ENCODE measurements around the gene AREL1.
A peak's percentile ranks its signal among the peaks of the same experiment; 100 is the strongest.

AREL1 gene

GRCh38 chr14:74658535-74659131 is 54.2 kb downstream of the AREL1 start:
- DNase-seq, result no peak

- DNase-seq, result no peak
Measured at GRCh38 chr14:74656964-74657363, 55.9 kb downstream of the AREL1 start.

GRCh38 chr14:74655599-74656395 is 57.1 kb downstream of the AREL1 start:
- DNase-seq, result no peak

DNA sequence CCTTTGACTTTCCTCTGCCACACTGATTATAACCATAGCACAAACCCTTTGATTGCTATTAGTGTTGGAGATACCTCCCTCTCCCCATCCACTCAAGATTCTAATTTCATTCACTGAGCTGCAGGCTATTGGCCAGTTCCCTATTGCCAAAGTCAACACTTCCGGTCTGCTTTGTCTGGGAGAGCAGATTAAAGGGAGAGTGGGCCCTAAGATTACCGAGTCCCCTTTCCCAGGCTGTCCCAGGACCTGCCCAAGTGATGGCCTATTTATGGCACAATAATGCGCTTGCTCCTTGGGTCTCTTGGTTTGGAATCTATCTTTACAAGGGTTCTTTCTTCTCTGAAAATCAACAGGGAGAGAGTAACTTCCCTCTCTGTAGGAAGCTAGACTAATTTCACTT is 57.9 kb downstream of the AREL1 start:
- DNase-seq, result no peak

DNA sequence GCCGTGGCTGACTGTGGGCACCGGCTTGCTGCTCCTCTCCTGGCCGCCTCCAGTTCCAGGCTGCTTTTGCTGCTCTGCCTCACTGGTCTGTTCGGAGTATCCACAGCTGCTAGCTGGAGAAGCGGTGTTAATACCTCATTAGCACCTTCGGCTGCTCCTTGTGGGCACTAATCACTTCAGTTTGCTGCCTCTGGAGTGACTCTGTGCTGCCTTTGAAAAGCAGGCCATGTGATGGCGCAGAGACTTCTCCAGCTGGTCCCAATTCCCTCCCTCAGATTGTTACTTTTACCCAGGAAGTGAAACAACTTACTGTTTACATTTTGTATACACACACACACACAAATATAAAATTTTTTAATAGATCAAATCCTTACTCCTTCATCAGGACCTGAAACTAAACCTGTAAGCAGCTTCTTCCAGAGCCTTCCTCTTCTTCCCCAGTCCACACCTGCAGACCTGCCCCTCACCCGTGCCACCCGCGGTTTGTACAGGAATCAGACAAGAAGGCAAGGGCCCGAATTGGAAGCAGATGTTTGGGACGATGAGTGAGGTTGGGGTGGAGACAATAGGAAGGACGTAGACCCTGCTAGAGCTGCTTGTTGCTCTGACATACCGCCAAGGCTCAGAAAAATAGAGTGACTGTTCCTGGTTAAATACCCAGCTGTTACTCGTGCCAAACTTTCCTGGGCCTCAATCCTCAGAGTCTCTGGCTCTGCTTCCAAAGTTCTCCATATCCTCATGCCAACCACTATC is 59.3 kb downstream of the AREL1 start:
- no peak for DNase-seq

GRCh38 chr14:74652541-74652940 is 60.3 kb downstream of the AREL1 start:
- DNase-seq, result no peak

- DNase-seq, result no peak
Measured at GRCh38 chr14:74650927-74651686, 61.8 kb downstream of the AREL1 start.

- no peak for DNase-seq
Measured at GRCh38 chr14:74649673-74650072, 63.2 kb downstream of the AREL1 start.

GRCh38 chr14:74649167-74649566 is 63.7 kb downstream of the AREL1 start:
- no peak for DNase-seq

GRCh38 chr14:74648601-74649000 is 64.3 kb downstream of the AREL1 start:
- DNase-seq, result no peak

GRCh38 chr14:74647678-74648461 is 65.0 kb downstream of the AREL1 start:
- peak; percentile 59 for DNase-seq

GRCh38 chr14:74647061-74647677 is 65.7 kb downstream of the AREL1 start:
- no peak for DNase-seq

GRCh38 chr14:74645756-74646470 is 67.0 kb downstream of the AREL1 start:
- DNase-seq, result peak; percentile 51

DNA sequence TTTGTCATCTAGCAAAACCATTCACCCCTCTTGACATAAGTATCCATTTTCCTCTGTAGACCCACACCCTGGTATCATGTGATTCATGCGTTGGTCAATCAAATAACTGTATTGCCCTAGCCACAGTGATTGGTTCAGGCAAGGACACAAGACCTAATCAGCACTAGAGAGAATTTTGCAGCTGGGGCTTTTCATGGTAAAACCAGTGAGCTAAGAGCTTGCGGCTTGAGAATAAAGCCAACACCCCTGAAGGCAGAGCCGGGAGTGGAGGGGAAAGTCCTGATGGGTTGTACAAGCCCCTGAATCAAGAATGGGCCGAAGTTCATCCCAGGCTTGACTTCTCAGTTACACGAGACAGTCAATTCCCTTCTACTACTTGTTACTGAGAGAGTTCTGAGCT is 67.6 kb downstream of the AREL1 start:
- no peak for DNase-seq

GRCh38 chr14:74641601-74642391 is 71.1 kb downstream of the AREL1 start:
- DNase-seq, result no peak

- DNase-seq, result no peak
Measured at GRCh38 chr14:74638966-74639365, 73.9 kb downstream of the AREL1 start.

DNA sequence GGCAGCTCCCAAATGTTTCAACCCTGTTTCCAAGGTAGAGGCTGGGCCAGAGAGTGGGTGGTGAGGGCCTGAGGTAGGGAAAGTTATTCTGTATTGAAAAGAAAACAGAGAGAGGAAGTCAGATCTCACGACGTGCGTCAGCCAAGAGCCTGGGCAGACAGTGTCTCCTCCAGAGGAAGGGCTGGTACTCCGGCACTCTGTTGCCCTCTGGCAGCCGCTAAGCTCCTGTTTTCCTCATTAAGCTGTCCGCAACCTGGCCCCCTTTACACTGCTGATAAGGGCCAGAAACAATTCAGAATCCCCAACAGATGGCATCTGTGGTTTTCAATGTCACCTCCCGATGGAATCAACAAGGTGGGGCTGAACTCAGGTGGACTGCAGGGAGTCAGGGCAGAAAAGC is 74.8 kb downstream of the AREL1 start:
- no peak for DNase-seq

DNA sequence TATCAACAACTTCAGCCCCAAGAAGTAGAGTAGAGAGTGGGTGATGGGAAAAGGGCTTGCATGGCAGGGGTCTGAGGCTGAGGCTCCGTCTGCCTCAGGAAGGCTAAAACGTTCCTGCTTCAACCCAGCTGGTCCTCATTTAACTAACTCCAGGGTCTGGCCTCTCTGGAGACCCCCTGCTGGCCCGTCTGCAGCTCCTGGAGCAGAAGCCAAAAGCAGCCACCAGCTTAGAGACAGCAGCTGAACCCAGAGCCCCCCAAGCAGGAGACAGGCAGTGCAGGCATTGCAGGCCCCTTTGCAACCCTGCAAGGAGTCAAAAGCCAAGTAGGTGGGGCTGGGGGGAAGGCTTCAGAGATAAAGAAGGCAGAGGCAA is 75.7 kb downstream of the AREL1 start:
- no peak for DNase-seq

DNA sequence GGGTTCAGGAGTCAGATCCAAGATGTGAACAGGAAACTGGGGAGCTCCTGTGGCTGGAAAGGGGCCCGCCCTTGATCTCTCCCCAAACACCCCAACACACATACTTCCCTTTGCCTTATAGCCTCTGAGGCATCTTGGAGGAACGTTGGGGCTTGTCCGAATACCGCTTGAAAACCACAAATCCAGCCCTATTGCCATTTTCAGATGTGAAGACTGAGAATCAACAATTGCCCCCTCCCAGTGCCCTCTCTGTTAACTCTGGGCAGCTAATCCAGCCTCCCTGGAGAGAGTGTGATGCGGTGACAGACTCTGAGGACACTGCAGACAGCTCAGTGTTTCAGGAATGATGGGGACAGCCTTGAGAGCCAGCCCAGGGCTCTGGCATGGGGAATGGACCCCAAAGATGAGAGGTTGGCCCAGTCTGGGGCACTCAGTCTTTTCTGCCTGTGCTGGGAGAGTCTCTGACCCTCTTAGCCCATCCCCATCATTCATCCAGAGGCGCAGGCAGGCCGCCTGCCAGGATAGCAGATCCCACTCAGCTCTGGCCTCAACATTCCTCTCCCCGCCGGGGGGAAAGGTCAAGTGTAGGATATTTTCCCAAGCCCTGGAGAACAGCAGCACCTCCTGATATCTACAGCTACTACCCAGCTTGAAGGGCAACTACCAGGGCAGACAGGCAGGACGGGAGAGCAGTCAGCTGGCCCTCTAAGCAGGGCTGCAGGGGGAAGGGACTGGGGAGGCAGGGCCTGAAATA is 76.3 kb downstream of the AREL1 start:
- no peak for DNase-seq

- DNase-seq, result no peak
Measured at GRCh38 chr14:74635847-74636246, 77.0 kb downstream of the AREL1 start.
